HG03571 (cell line): ENCODE results near the gene UBR1.
"Not testable (repeated sequence)": the region's sequence is repeated elsewhere in the genome, so short reads cannot be mapped to it uniquely, and the experiment has no call there.

Source experiments
- ATAC-seq: cut with Tn5 transposase; IDR thresholded peaks from one replicate; pipeline ENCODE4 v1.9.1; 2021; ENCODE audit not compliant: unreplicated experiment

Gene UBR1

GRCh38 chr15:42918047-42918446, 187.8 kb downstream of the UBR1 start:
- no peak for ATAC-seq

- no peak for ATAC-seq
Observed at GRCh38 chr15:42915654-42916315, 190.1 kb downstream of the UBR1 start.

- no peak for ATAC-seq
Observed at GRCh38 chr15:42914728-42915497, 190.9 kb downstream of the UBR1 start.

- ATAC-seq = no peak
Observed at GRCh38 chr15:42911058-42911592, 194.7 kb downstream of the UBR1 start.

GRCh38 chr15:42908538-42908937, 197.3 kb downstream of the UBR1 start:
- no peak for ATAC-seq

- ATAC-seq = no peak
Observed at GRCh38 chr15:42903388-42904324, 202.2 kb downstream of the UBR1 start.

- not testable (repeated sequence) for ATAC-seq
Observed at GRCh38 chr15:42893911-42894310, 211.9 kb downstream of the UBR1 start.
